GM23338 (cell line): Measurements from ENCODE around the gene RBL2. TPM values are rescaled to one million over a fixed set of nuclear protein-coding genes. Genes with fewer than 3 reads are reported as not detected.
"Not testable (repeated sequence)": the region's sequence is repeated elsewhere in the genome, so short reads cannot be mapped to it uniquely, and the experiment has no call there.

Experiments
- ATAC-seq: fragments of 200-7000 bp; cut with Tn5 transposase; 3 replicates; pipeline ENCODE4 v1.9.1; 2020
- DNase-seq: peaks from one replicate; pipeline ENCODE4 v3.0.0-alpha.2; 2015; ENCODE audit warnings: low spot score
- H2AFZ ChIP-seq: fragments of 200-600 bp; sonication (generic); 2 replicates; pipeline ENCODE4 v1.8.0; 2016; ENCODE audit warnings: antibody characterized with exemption, mild to moderate bottlenecking, moderate library complexity
- H3F3A ChIP-seq: fragments of 200-600 bp; sonication (generic); replicated peaks from 2 replicates; pipeline ENCODE4 v1.8.0; 2017; ENCODE audit warnings: antibody characterized with exemption, mixed run types, low read depth
- H3K27ac ChIP-seq: fragments of 200-600 bp; sonication (generic); 2 replicates; pipeline ENCODE4 v1.6.1; 2016; ENCODE audit warnings: low read depth
- H3K27me3 ChIP-seq: fragments of 200-600 bp; sonication (generic); 2 replicates; pipeline ENCODE4 v1.8.0; 2016; ENCODE audit warnings: mild to moderate bottlenecking, mixed run types, moderate library complexity; ENCODE audit not compliant: insufficient read depth
- H3K36me3 ChIP-seq: fragments of 200-600 bp; sonication (generic); 2 replicates; pipeline ENCODE4 v1.8.0; 2016; ENCODE audit warnings: mild to moderate bottlenecking; ENCODE audit not compliant: insufficient read depth
- H3K4me1 ChIP-seq: fragments of 200-600 bp; sonication (generic); 2 replicates; pipeline ENCODE4 v1.8.0; 2016; ENCODE audit warnings: mild to moderate bottlenecking, moderate library complexity; ENCODE audit not compliant: insufficient read depth
- H3K4me2 ChIP-seq: fragments of 200-600 bp; sonication (generic); 2 replicates; pipeline ENCODE4 v1.7.1; 2017; ENCODE audit warnings: mixed run types
- H3K4me3 ChIP-seq: fragments of 200-600 bp; sonication (generic); 2 replicates; pipeline ENCODE4 v1.6.1; 2016; ENCODE audit warnings: mixed run types
- H3K79me2 ChIP-seq: fragments of 200-600 bp; sonication (generic); replicated peaks from 2 replicates; pipeline ENCODE4 v1.8.0; 2017; ENCODE audit warnings: mild to moderate bottlenecking; ENCODE audit not compliant: insufficient read depth
- H3K9me2 ChIP-seq: fragments of 200-600 bp; sonication (generic); 2 replicates; pipeline ENCODE4 v1.8.0; 2017; ENCODE audit not compliant: insufficient read depth
- H4K20me1 ChIP-seq: fragments of 200-600 bp; sonication (generic); replicated peaks from 2 replicates; pipeline ENCODE4 v1.8.0; 2017; ENCODE audit warnings: mild to moderate bottlenecking; ENCODE audit not compliant: insufficient read depth
- H3K27ac Mint-ChIP-seq: 2 replicates; pipeline ENCODE4 v1.8.0; 2020; ENCODE audit warnings: inconsistent platforms, mild to moderate bottlenecking, moderate library complexity, mixed read lengths
- H3K27me3 Mint-ChIP-seq: 3 replicates; pipeline ENCODE4 v1.8.0; 2022; ENCODE audit warnings: low read depth, mild to moderate bottlenecking, moderate library complexity, mixed read lengths, inconsistent platforms; ENCODE audit not compliant: insufficient read depth, poor library complexity
- H3K36me3 Mint-ChIP-seq: 3 replicates; pipeline ENCODE4 v1.8.0; 2021; ENCODE audit warnings: low read depth, mild to moderate bottlenecking, inconsistent platforms, moderate library complexity, mixed read lengths
- H3K4me1 Mint-ChIP-seq: 3 replicates; pipeline ENCODE4 v1.8.0; 2020; ENCODE audit warnings: mild to moderate bottlenecking, inconsistent platforms, mixed read lengths
- H3K4me3 Mint-ChIP-seq: 3 replicates; pipeline ENCODE4 v1.8.0; 2021; ENCODE audit warnings: moderate library complexity, mild to moderate bottlenecking, inconsistent platforms, mixed read lengths
- H3K9me3 Mint-ChIP-seq: 3 replicates; pipeline ENCODE4 v1.8.0; 2020; ENCODE audit warnings: moderate library complexity, mild to moderate bottlenecking, inconsistent platforms, mixed read lengths
- polyA plus RNA-seq: library from polyadenylated mRNA; unstranded; fragments of >200 nt; fragmentation: Nextera tagmentation; extraction: Ambion mirVana; gene quantifications from 2 replicates; pipeline ENCODE4 v1.2.1, GENCODE V29; 2016
- small RNA-seq: library from RNA; depleted of rRNA; stranded (forward); fragments of <200 nt; gene quantifications from one replicate; pipeline ENCODE3, GENCODE V24; 2014; ENCODE audit warnings: low replicate concordance
- total RNA-seq: library from RNA; depleted of rRNA; stranded (reverse); fragments of >200 nt; shearing (Covaris generic); gene quantifications from 2 replicates; pipeline ENCODE4 v1.2.3, GENCODE V29; 2014; rRNA removed

Gene RBL2
- total and polyA plus RNA-seq, 2 experiments from 2014 or later, result 15.4 to 43.3 TPM

GRCh38 chr16:53539346-53539745, 105.1 kb downstream of the RBL2 start:
- H3K4me1 ChIP-seq, H3K4me3 ChIP-seq, H3K27ac ChIP-seq, H3K27me3 Mint-ChIP-seq, H3K36me3 Mint-ChIP-seq, H3K27ac Mint-ChIP-seq, H3K4me1 Mint-ChIP-seq, H3K36me3 ChIP-seq, H3K27me3 ChIP-seq, ATAC-seq, H4K20me1 ChIP-seq, H2AFZ ChIP-seq, H3F3A ChIP-seq, H3K4me2 ChIP-seq, DNase-seq, H3K9me2 ChIP-seq, H3K4me3 Mint-ChIP-seq, H3K79me2 ChIP-seq: not testable (repeated sequence)
- peaks cover 21% of the 10 kb centered on the region for H3K9me3 Mint-ChIP-seq

GRCh38 chr16:53539759-53540718, 105.8 kb downstream of the RBL2 start:
- not testable (repeated sequence) for H3K4me1 ChIP-seq, H3K36me3 ChIP-seq, H3K27me3 Mint-ChIP-seq, H3K4me2 ChIP-seq, H3K36me3 Mint-ChIP-seq, H3K9me2 ChIP-seq, H3K79me2 ChIP-seq, H3K27me3 ChIP-seq, H3K4me1 Mint-ChIP-seq, DNase-seq, H3F3A ChIP-seq, H3K27ac Mint-ChIP-seq, ATAC-seq, H2AFZ ChIP-seq, H3K27ac ChIP-seq, H4K20me1 ChIP-seq, H3K4me3 ChIP-seq, H3K4me3 Mint-ChIP-seq
- H3K9me3 Mint-ChIP-seq, result peaks cover 21% of the 10 kb centered on the region

Small RNA genes within 50 kb of the gene (small RNA-seq; reads per million reads assigned to genes)
- not detected for gene RNU6-1153P

Other genes with a start within 250 kb of the RBL2 start
- 14.7 and 21.6 TPM in 2 replicates for gene AKTIP, start 68.7 kb downstream of the RBL2 start, total RNA-seq
- gene AKTIP, start 68.7 kb downstream of the RBL2 start, polyA plus RNA-seq, result 15.2 and 17.3 TPM in 2 replicates